Measurements from ENCODE around the gene TBC1D25. TPM values are rescaled to one million over a fixed set of nuclear protein-coding genes. Genes with fewer than 3 reads are reported as not detected.
A peak's percentile ranks its signal among the peaks of the same experiment; 100 is the strongest.

TBC1D25 gene
- total and polyA plus RNA-seq, 2 of the 4 experiments (the other 2 are of a cell fraction): 11.3 to 15.9 TPM

GRCh38 chrX:48591255-48591791 is 51.8 kb downstream of the TBC1D25 start (continued):
- TF ChIP-seq MXI1 (IDR thresholded peaks at IDR 0.05; ENCODE audit: borderline replicate concordance, low read depth, low read length) (no peak), CHD1 (IDR thresholded peaks at IDR 0.05; ENCODE audit: low read depth, low read length) (no peak), CEBPB (IDR thresholded peaks at IDR 0.05; ENCODE audit: low read depth, low read length) (0 out of 2 replicates have a peak, but pooled peaks have one; percentile 33), FOS (IDR thresholded peaks at IDR 0.05; ENCODE audit: low read depth, low read length) (no peak), MAZ (IDR thresholded peaks at IDR 0.05; ENCODE audit: borderline replicate concordance, low read depth, low read length) (no peak), RFX5 (IDR thresholded peaks at IDR 0.05; ENCODE audit: low read depth, low read length) (no peak), SMC3 (IDR thresholded peaks at IDR 0.05; ENCODE audit: low read depth, low read length) (no peak), BHLHE40 (IDR thresholded peaks at IDR 0.05; ENCODE audit: low read depth, low read length) (0 out of 2 replicates have a peak, but pooled peaks have one; percentile 10)

Data from IMR-90 (cell line).